Neutrophil (primary cell): Measurements from ENCODE around the gene RNF220.

Experiments
- H3K27ac ChIP-seq: fragments of 200-600 bp; sonication (generic); 2 replicates; pipeline ENCODE4 v1.5.1; 2016; ENCODE audit warnings: mild to moderate bottlenecking, moderate library complexity
- H3K27me3 ChIP-seq: fragments of 200-600 bp; sonication (generic); 2 replicates; pipeline ENCODE4 v1.6.0; 2016; ENCODE audit warnings: mild to moderate bottlenecking
- H3K36me3 ChIP-seq: fragments of 200-600 bp; sonication (generic); 2 replicates; pipeline ENCODE4 v1.5.1; 2017
- H3K4me1 ChIP-seq, 2 experiments: fragments of 200-600 bp in 1 of 2; sonication (generic) in 1 of 2; 1 replicate in 1 of 2; 2 replicates in 1 of 2; pipeline versions ENCODE4 v1.5.1 to v1.6.1; 2013 to 2016; ENCODE audit warnings: low read depth in 1 of 2, low read length in 1 of 2, mild to moderate bottlenecking in 1 of 2, moderate library complexity in 1 of 2; ENCODE audit not compliant: control insufficient read depth in 1 of 2, insufficient read depth in 1 of 2
- H3K4me3 ChIP-seq, 2 experiments: fragments of 200-600 bp in 1 of 2; sonication (generic) in 1 of 2; 1 replicate in 1 of 2; 2 replicates in 1 of 2; pipeline ENCODE4 v1.5.1; 2013 to 2016; ENCODE audit warnings: low read depth in 1 of 2, low read length in 1 of 2, mild to moderate bottlenecking in 1 of 2, moderate library complexity in 1 of 2
- H3K9me3 ChIP-seq: fragments of 200-600 bp; sonication (generic); 2 replicates; pipeline ENCODE4 v1.5.1; 2016
- CTCF ChIP-seq: fragments of 200-600 bp; sonication (generic); IDR thresholded peaks from 2 replicates; pipeline ENCODE4 v1.5.1; 2016; ENCODE audit warnings: antibody characterized with exemption

RNF220 gene

DNA sequence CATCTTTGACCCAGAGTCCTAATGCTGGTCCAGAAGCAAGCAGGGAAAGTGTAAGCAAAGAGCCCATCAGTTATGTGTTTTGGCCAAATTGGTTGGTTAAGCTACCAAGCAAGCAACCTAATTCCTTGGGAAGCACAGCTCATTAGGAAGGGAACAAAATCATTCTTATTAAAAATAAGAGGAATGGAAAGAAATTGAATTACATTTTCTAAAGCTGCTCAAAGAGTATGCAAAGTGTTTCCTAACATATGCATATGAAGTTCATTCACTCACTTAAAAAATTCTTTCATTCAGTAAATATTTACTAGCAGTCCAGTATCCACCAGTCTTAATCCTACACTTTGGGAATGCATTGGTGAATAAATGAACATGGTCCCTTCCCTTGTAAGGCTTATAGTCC is 71.8 kb downstream of the RNF220 start:
- Histone ChIP-seq H3K4me3 (no peak overlapping the region), H3K9me3 (no peaks in the 10 kb centered on the region), H3K36me3 (no peaks in the 10 kb centered on the region), H3K27ac (no peak overlapping the region), H3K4me1 (peaks cover 7 to 17% of the 10 kb centered on the region in 2 experiments), H3K27me3 (no peaks in the 10 kb centered on the region)
- TF ChIP-seq CTCF, result no peak

DNA sequence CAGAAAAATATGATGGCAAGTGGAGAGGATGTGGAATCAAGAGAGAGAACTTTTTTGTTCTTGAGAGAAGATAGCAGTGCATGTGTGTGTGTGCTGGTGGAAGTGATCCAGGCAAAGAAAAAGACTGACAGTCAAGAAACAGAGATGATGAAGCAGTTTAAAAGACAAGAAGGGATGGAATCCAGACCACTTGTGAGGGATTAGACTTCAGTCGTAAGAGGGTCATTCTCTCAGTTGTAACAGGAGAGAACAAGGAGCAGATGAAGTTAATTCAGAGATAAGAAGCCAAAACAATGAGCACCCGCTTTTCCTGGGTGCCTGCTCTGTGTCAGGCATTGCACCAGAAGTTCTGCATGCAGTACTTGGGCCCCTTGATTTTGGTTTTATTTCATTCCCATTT is 76.6 kb downstream of the RNF220 start:
- Histone ChIP-seq H3K4me3 (no peak overlapping the region), H3K4me1 (peaks cover 30 to 31% of the 10 kb centered on the region in 2 experiments), H3K27ac (no peak overlapping the region), H3K36me3 (no peaks in the 10 kb centered on the region), H3K9me3 (no peaks in the 10 kb centered on the region), H3K27me3 (no peaks in the 10 kb centered on the region)
- no peak for TF ChIP-seq CTCF

GRCh38 chr1:44483089-44483874 is 78.2 kb downstream of the RNF220 start:
- Histone ChIP-seq H3K9me3 (no peaks in the 10 kb centered on the region), H3K27me3 (no peaks in the 10 kb centered on the region), H3K4me1 (peaks cover 32 to 34% of the 10 kb centered on the region in 2 experiments), H3K4me3 (no peak overlapping the region), H3K27ac (no peak overlapping the region), H3K36me3 (no peaks in the 10 kb centered on the region)
- TF ChIP-seq CTCF, result no peak

GRCh38 chr1:44484155-44484688 is 79.2 kb downstream of the RNF220 start:
- no peaks in the 10 kb centered on the region for H3K36me3 ChIP-seq
- no peaks in the 10 kb centered on the region for H3K27me3 ChIP-seq
- H3K27ac ChIP-seq, result peak overlapping the region; percentile 90
- no peaks in the 10 kb centered on the region for H3K9me3 ChIP-seq
- peaks cover 32 to 34% of the 10 kb centered on the region in 2 experiments for H3K4me1 ChIP-seq
- no peak for TF ChIP-seq CTCF
- peak overlapping the region in 1 of 2 experiments; percentile 37 for H3K4me3 ChIP-seq

- H3K27me3 ChIP-seq, result no peaks in the 10 kb centered on the region
- TF ChIP-seq CTCF, result no peak
- peak overlapping the region; percentile 90 for H3K27ac ChIP-seq
- no peaks in the 10 kb centered on the region for H3K36me3 ChIP-seq
- peak overlapping the region; percentile 24 to 37 for H3K4me3 ChIP-seq
- no peaks in the 10 kb centered on the region for H3K9me3 ChIP-seq
- H3K4me1 ChIP-seq, result peaks cover 32 to 34% of the 10 kb centered on the region in 2 experiments
Measured at GRCh38 chr1:44485229-44485933, 80.3 kb downstream of the RNF220 start.
